ENCODE measurements around the gene PDGFRB.

Gene PDGFRB

DNA sequence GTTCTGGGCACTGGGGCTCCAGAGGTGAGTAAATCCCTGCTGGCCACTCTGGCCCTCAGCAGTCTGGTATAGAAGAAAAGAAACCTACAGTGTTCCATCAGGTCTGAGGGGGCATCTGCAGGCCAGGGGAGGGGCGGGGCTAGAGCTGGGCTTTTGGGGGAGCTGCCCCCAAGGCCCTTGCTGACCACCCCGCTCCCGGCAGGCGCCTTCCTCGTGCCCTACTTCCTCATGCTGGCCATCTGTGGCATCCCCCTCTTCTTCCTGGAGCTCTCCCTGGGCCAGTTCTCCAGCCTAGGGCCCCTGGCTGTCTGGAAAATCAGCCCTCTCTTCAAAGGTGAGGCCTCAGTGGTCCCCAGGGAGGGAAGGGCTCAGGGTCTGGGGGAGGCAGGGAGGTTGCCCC lies 40.9 kb upstream of the PDGFRB start:
- no peak overlapping the region for H3K4me3 ChIP-seq (ENCODE audit: low read depth, low read length)
- DNase-seq (ENCODE audit: low read depth): no peak
- TF ChIP-seq, protein P1, sequence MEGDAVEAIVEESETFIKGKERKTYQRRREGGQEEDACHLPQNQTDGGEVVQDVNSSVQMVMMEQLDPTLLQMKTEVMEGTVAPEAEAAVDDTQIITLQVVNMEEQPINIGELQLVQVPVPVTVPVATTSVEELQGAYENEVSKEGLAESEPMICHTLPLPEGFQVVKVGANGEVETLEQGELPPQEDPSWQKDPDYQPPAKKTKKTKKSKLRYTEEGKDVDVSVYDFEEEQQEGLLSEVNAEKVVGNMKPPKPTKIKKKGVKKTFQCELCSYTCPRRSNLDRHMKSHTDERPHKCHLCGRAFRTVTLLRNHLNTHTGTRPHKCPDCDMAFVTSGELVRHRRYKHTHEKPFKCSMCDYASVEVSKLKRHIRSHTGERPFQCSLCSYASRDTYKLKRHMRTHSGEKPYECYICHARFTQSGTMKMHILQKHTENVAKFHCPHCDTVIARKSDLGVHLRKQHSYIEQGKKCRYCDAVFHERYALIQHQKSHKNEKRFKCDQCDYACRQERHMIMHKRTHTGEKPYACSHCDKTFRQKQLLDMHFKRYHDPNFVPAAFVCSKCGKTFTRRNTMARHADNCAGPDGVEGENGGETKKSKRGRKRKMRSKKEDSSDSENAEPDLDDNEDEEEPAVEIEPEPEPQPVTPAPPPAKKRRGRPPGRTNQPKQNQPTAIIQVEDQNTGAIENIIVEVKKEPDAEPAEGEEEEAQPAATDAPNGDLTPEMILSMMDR (IDR thresholded peaks at IDR 0.05; ENCODE audit: insufficient read depth, low read depth, low read length, missing control alignments): no peak

DNA sequence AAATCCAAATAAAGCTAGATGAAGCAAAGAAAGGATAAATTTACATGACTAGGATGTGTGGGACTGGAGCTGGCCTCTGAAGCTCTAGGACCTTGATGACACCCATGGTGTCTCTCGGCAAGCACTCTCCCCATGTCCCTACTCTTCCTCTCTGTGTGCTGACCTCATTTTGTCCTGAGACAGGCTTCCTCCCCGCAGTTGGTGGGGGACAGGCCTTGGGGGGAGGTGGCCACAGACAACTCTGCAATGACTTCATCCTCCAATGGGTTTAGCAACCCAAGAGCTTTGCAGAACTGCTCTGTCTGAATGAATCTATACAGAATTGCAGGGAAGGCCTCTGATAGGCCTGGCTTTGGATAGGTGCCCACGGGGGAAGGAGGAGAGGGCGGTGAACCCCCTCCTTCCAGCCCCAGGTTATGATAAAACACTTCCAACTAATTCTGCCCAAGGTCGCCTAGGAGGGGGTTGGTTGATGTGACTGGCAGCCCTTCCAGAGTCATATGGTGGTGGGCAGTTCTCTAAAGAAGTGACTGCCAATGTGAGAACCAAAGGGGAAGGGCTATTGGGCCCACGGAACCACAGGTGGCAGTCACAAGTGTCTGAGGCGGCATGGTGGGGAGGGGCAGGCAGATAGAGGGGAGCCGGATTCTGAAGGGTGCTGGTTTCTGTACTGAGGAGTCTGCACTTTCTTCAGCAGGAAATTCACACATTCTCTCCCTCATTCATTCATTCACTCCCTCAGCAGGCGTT lies 40.3 kb upstream of the PDGFRB start:
- DNase-seq (ENCODE audit: low read depth): no peak
- H3K4me3 ChIP-seq (ENCODE audit: low read depth, low read length): no peak overlapping the region
- TF ChIP-seq, protein P1 (IDR thresholded peaks at IDR 0.05; ENCODE audit: insufficient read depth, low read depth, low read length, missing control alignments): no peak

DNA sequence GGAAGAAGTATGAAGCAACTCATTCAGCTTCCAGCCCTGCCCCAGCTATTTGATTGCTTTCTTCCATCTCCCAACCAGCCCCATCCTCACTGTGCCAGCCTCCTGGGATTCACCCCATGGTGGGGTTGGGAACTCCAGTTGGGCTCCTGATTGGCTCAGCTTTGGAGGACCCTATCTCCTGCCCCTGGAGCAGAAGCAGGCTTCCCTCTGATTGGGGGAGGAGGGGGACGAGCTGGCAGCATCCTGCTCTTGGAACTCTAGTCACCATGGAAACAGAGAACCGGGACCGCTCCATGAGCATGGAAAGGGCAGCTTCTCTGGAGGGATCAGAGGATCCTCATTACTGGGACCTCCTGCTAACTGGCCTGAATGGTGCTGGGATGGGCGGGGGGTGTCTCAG lies 36.8 kb upstream of the PDGFRB start:
- H3K4me3 ChIP-seq (ENCODE audit: low read depth, low read length): no peak overlapping the region
- DNase-seq (ENCODE audit: low read depth): no peak
- TF ChIP-seq, protein P1 (IDR thresholded peaks at IDR 0.05; ENCODE audit: insufficient read depth, low read depth, low read length, missing control alignments): no peak

DNA sequence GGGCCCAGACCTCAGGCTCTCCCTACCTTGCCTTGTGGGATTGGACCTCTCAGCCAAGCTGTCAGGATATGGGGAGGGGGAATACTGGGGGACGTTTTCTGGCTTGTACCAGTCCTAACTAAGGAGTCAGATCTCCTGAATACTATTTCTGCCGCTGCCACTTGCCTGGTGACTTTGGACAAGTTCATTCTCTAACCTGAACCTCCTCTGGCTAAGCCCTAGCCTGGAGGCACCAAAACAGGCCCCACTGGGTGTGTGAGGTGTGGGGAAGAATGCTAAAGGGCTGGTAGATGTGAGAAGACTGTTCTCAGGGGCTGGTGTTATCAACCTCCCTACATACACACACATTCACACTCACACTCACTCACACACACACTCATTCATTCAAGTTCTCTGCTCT lies 35.3 kb upstream of the PDGFRB start:
- TF ChIP-seq, protein P1 (IDR thresholded peaks at IDR 0.05; ENCODE audit: insufficient read depth, low read depth, low read length, missing control alignments): no peak
- H3K4me3 ChIP-seq (ENCODE audit: low read depth, low read length): no peak overlapping the region
- no peak for DNase-seq (ENCODE audit: low read depth)

DNA sequence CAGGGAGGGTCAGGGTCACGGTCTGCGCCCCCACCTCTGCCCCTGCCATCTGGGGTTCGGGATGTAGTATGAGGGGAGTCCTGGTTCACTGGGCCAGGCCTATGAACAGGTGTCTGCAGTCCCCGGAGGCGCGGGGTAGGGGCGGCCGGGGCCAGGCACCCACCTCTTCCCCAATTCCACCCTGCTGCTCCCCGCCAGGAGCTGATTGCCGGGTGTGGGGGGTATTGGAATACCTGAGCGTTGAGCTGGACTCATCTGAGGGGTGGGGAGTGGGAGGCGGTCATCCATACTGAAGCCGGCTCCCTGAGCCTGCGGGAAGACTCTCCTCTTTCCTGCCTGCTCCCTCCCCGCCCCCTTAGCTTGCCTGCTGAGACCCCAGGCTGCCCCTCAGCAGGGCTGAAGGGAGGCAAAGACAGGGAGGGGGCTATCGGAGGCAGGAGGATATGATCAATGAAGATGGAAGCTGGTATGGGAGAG lies 34.9 kb upstream of the PDGFRB start:
- TF ChIP-seq, protein P1 (IDR thresholded peaks at IDR 0.05; ENCODE audit: insufficient read depth, low read depth, low read length, missing control alignments): no peak
- no peak for DNase-seq (ENCODE audit: low read depth)
- H3K4me3 ChIP-seq (ENCODE audit: low read depth, low read length): no peak overlapping the region

DNA sequence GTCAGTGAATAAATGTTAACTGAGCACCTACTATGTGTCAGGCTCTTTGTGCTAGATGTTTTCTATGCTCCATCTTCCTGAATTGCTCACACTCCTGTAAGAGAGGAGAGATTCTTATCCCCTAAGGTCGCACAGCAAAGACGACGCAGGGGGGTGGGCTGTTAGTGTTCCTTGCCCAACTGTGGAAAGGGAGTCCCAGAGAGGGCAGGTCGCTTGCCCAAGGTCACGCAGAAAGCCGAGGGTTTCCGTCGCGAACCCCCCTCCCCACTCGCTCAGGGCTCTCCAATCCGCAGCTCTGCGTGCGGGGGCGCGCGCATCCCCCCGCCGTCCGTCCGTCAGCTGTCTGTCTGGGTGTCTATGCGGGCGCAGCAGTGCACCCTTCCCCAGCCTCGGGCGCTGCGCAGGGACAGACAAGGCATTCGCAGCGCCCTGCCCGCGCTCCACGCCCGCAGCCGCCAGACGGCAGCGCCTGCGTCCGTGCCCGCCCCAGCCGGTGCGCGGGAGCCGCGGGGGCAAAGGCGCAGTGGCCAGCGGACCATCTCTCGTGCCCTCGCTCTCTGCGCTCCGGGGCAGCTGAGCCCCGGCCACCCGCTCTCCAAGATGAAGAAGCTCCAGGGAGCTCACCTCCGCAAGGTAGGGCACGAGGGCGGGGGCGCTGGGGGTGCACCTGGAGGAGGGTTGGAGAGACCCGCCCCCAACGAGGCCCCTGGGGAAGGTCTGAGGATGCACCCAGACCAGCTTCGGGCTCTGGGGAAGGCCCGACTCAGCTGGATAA lies 34.3 kb upstream of the PDGFRB start, which contains the start of gene SLC6A7:
SLC6A7 (plus strand) TSS at position 335 of the 775 bp plus-strand sequence; CDS start at position 601, 266 bp downstream.
- no peak for DNase-seq (ENCODE audit: low read depth)

More for the DNA sequence above, 34.3 kb upstream of the PDGFRB start, which contains the start of gene SLC6A7:
- TF ChIP-seq, protein P1 (IDR thresholded peaks at IDR 0.05; ENCODE audit: insufficient read depth, low read depth, low read length, missing control alignments): no peak
- no peak within 1 kb of the TSS for H3K4me3 ChIP-seq (ENCODE audit: low read depth, low read length)
